GM12878 (cell line): ENCODE measurements around the gene GLRX5. TPM values are rescaled to one million over a fixed set of nuclear protein-coding genes. Genes with fewer than 3 reads are reported as not detected.

Experiments
- ATAC-seq: fragments of 200-7000 bp; cut with Tn5 transposase; 3 replicates; pipeline ENCODE4 v1.9.1; 2020; ENCODE audit warnings: mild to moderate bottlenecking, moderate library complexity
- BruUV-seq: library from RNA; stranded (reverse); fragments of 400-500 nt; replicated peaks from 2 replicates; lab custom pipeline; 2021; lab: Mats Ljungman, UMichigan
- CTCF ChIA-PET: fragments of 300-600 bp; sonication (Branson Sonifier 250); formaldehyde crosslinking; extraction: SDS; loops from one replicate; lab custom pipeline; 2021; ENCODE audit warnings: inconsistent platforms; lab: Yijun Ruan, JAX
- POLR2A ChIA-PET: fragments of 350-600 bp; formaldehyde crosslinking; extraction: SDS; loops from one replicate; lab custom pipeline; 2021; ENCODE audit warnings: inconsistent platforms; lab: Charles Lee
- RAD21 ChIA-PET: fragments of 300-600 bp; sonication (Branson Sonifier 250); formaldehyde crosslinking; loops from one replicate; lab custom pipeline; 2023; ENCODE audit warnings: antibody characterized with exemption; ENCODE audit not compliant: unreplicated experiment; lab: Charles Lee
- SMC1A ChIA-PET: fragments of 300-600 bp; sonication (Branson Sonifier 250); formaldehyde crosslinking; loops from one replicate; lab custom pipeline; 2023; ENCODE audit not compliant: unreplicated experiment, uncharacterized antibody; lab: Charles Lee
- DNase-seq: peaks from one replicate; pipeline ENCODE4 v3.0.0-alpha.2; 2011; ENCODE audit warnings: low read depth, low spot score
- FAIRE-seq: peaks from 3 replicates; lab custom pipeline; 2011; peaks lifted over from hg19 to GRCh38; lab: Jason Lieb, UNC
- H2AFZ ChIP-seq: 2 replicates; pipeline ENCODE4 v1.6.0; 2011; ENCODE audit warnings: low read depth, low read length, control low read depth; ENCODE audit not compliant: control insufficient read depth
- H3K27ac ChIP-seq: 2 replicates; pipeline ENCODE4 v1.5.1; 2011; ENCODE audit warnings: control low read depth; ENCODE audit not compliant: control insufficient read depth, insufficient read depth
- H3K27me3 ChIP-seq, 2 experiments: replicated peaks in 1 of 2; 2 replicates each; pipeline versions ENCODE4 v1.6.0 to v1.6.1; 2011; ENCODE audit warnings: low read length in 1 of 2; ENCODE audit not compliant: control insufficient read depth in 2 of 2, insufficient read depth in 2 of 2
- H3K36me3 ChIP-seq, 2 experiments: 2 replicates each; pipeline ENCODE4 v1.5.1; 2011; ENCODE audit warnings: low read length in 1 of 2; ENCODE audit not compliant: control insufficient read depth in 2 of 2, insufficient read depth in 2 of 2
- H3K4me1 ChIP-seq: 2 replicates; pipeline ENCODE4 v1.6.1; 2011; ENCODE audit warnings: mild to moderate bottlenecking, low read length, moderate library complexity, mixed read lengths; ENCODE audit not compliant: control insufficient read depth, insufficient read depth
- H3K4me2 ChIP-seq: 2 replicates; pipeline ENCODE4 v1.6.0; 2011; ENCODE audit warnings: control low read depth; ENCODE audit not compliant: control insufficient read depth, insufficient read depth
- H3K4me3 ChIP-seq: fragments of 200-600 bp; sonication (generic); 2 replicates; pipeline ENCODE4 v1.5.1; 2016
- H3K79me2 ChIP-seq: 2 replicates; pipeline ENCODE4 v1.6.0; 2011; ENCODE audit warnings: low read length; ENCODE audit not compliant: control insufficient read depth, insufficient read depth
- H3K9ac ChIP-seq: 2 replicates; pipeline ENCODE4 v1.8.0; 2011; ENCODE audit warnings: low read length, control low read depth, mixed read lengths; ENCODE audit not compliant: control insufficient read depth, insufficient read depth
- H3K9me3 ChIP-seq: replicated peaks from 3 replicates; pipeline ENCODE4 v1.5.1; 2011; ENCODE audit warnings: mild to moderate bottlenecking, low read length; ENCODE audit not compliant: control insufficient read depth, insufficient read depth
- H4K20me1 ChIP-seq: 2 replicates; pipeline ENCODE4 v1.6.0; 2011; ENCODE audit not compliant: control insufficient read depth, insufficient read depth
- CBFB ChIP-seq: IDR thresholded peaks from 2 replicates; pipeline ENCODE4 v1.6.1; 2016; ENCODE audit warnings: antibody characterized with exemption, low read depth
- E2F8 ChIP-seq: fragments of 450-650 bp; IDR thresholded peaks from 2 replicates; pipeline ENCODE4 v1.6.1; 2018; ENCODE audit warnings: mild to moderate bottlenecking, low read depth, moderate library complexity; ENCODE audit not compliant: partially characterized antibody
- EED ChIP-seq: sonication (generic); IDR thresholded peaks from 2 replicates; pipeline ENCODE4 v1.6.1; 2016; ENCODE audit warnings: antibody characterized with exemption, low read depth
- ESRRA ChIP-seq: IDR thresholded peaks from 2 replicates; pipeline ENCODE4 v1.6.1; 2012; ENCODE audit warnings: mild to moderate bottlenecking, low read length, improper control_type of control experiment
- FOXM1 ChIP-seq: IDR thresholded peaks from 2 replicates; pipeline ENCODE4 v1.6.1; 2012; ENCODE audit warnings: low read depth, mild to moderate bottlenecking, inconsistent platforms, low read length, moderate library complexity
- GATAD2B ChIP-seq: fragments of 450-650 bp; conservative IDR thresholded peaks from 2 replicates; pipeline ENCODE4 v1.6.1; 2017; ENCODE audit warnings: low read depth, mild to moderate bottlenecking, moderate library complexity
- MEF2B ChIP-seq: fragments of 450-650 bp; IDR thresholded peaks from 2 replicates; pipeline ENCODE4 v1.6.1; 2018; ENCODE audit warnings: mild to moderate bottlenecking, moderate library complexity; ENCODE audit not compliant: partially characterized antibody, poor library complexity, severe bottlenecking
- MLLT1 ChIP-seq: fragments of 450-650 bp; IDR thresholded peaks from 2 replicates; pipeline ENCODE4 v1.6.1; 2016; ENCODE audit warnings: mild to moderate bottlenecking
- PAX5 ChIP-seq: IDR thresholded peaks from 2 replicates; pipeline ENCODE4 v1.6.1; 2011; ENCODE audit warnings: low read depth, low read length, borderline replicate concordance
- PKNOX1 ChIP-seq: fragments of 450-650 bp; IDR thresholded peaks from 2 replicates; pipeline ENCODE4 v1.6.1; 2016; ENCODE audit warnings: mild to moderate bottlenecking
- POU2F2 ChIP-seq: IDR thresholded peaks from 3 replicates; pipeline ENCODE4 v1.6.1; 2011; ENCODE audit warnings: low read depth, mild to moderate bottlenecking, low read length, borderline replicate concordance
- USF2 ChIP-seq: IDR thresholded peaks from 2 replicates; pipeline ENCODE4 v1.6.1; 2011; ENCODE audit warnings: low read depth, low read length, improper control_type of control experiment, borderline replicate concordance
- WGBS: methylation state at CpG from one replicate; pipeline ENCODE4 v1.1.6; 2016; ENCODE audit warnings: low lambda C conversion rate; ENCODE audit not compliant: insufficient replicate concordance, insufficient coverage; ENCODE audit errors: missing lambda C conversion rate; 5-methylcytosine and 5-hydroxymethylcytosine counted together
- in situ Hi-C: fragments of 300-500 bp; cut with MboI; formaldehyde crosslinking; loops from 9 replicates; pipeline ENCODE4 v1.14.3; 2018; ENCODE audit warnings: mixed read lengths
- intact Hi-C: fragments of 100-400 bp; cut with micrococcal nuclease; formaldehyde crosslinking; loops from one replicate; pipeline ENCODE4 v1.14.2; 2022; ENCODE audit not compliant: unreplicated experiment
- polyA plus RNA-seq, 11 experiments: library from polyadenylated mRNA; depleted of rRNA in 4 of 11; unstranded in 6 of 11; stranded (reverse) in 5 of 11; fragments of >200 nt; fragmentation: Nextera tagmentation in 4 of 11; fragmentation: Illumina TruSeq in 1 of 11; extraction: Ambion mirVana in 4 of 11; extraction: Trizol in 1 of 11; gene quantifications; 1 replicate in 1 of 11; 2 replicates in 10 of 11; pipeline versions ENCODE4 v1.2.1 to v1.2.3, GENCODE V29; 2011 to 2016; ENCODE audit warnings: inconsistent platforms in 2 of 11, missing spikeins in 2 of 11, low read depth in 1 of 11
- total RNA-seq, 4 experiments: library from RNA; depleted of rRNA in 3 of 4; stranded (reverse); fragments of >200 nt in 3 of 4; fragmentation: Illumina TruSeq in 1 of 4; extraction: Trizol in 1 of 4; gene quantifications; 2 replicates each; pipeline versions ENCODE4 v1.2.1 to v1.2.3, GENCODE V29; 2013 to 2021

GLRX5 gene
- total and polyA plus RNA-seq, 10 of the 15 experiments (the other 5 are each of a cell fraction or from before 2014, with no cell fraction given), result 12.8 to 139 (median 55.4) TPM

GRCh38 chr14:95504135-95505029 lies 30.5 kb upstream of the GLRX5 start (continued):
- TF ChIP-seq FOXM1 (no peak; the same call in 1 of the 2 replicates), PAX5 (peak; percentile 29; the same call in 1 of the 2 replicates), POU2F2 (peak; percentile 94), EED (peak; percentile 84), GATAD2B (0 out of 2 replicates have a peak, but pooled peaks have one; percentile 45), CBFB (no peak; the same call in 1 of the 2 replicates)

DNA sequence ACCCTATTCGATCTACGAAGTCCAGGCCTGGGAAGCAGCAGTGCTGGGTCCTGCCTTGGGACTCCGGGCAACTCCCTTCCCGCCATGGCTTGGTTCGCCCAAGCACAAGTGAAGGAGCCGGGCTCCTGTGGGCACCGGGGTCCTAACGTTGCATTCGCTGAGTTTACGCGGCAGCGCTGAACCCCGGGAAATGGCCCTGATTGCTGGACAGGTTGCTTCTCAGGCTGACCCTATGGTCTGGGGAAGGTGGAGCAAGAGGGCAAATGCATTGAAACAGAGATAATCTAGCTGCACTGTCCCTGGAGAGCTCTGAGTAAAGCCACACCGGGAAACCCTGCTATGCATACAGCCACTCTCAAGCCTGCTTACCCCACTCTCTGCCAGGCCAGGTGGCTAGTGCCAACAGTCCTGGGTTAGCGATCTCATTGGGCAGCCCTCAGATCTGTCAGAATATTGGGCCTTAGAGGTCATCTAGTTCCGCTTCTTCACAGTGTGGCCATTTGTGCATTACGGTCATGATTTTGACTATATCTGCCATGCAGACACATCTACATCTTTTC lies 29.7 kb upstream of the GLRX5 start:
- TF ChIP-seq MLLT1 (peak; percentile 86), PKNOX1 (0 out of 2 replicates have a peak, but pooled peaks have one; percentile 34), MEF2B (peak; percentile 32), E2F8 (no peak), CBFB (no peak), USF2 (no peak), ESRRA (no peak)
- TF ChIP-seq, all 136 proteins: peak for 3
- ChIA-PET RAD21 (interaction anchor here (0.8 to 5.9 kb wide), 7 partner anchors 9 to 59 kb away, joined by 3 to 78 read pairs (median 4); partner anchors contain the start of gene SYNE3), SMC1A (interaction anchor here (1.1 to 12.0 kb wide), 7 partner anchors 9 to 217 kb away, joined by 3 to 107 read pairs (median 12); partner anchors contain the start of gene SYNE3), CTCF (interaction anchor here (1.1 to 7.5 kb wide), 8 partner anchors 10 to 63 kb away, joined by 3 to 55 read pairs (median 14); partner anchors contain the start of gene SYNE3), POLR2A (interaction anchor here (2.7 to 17.4 kb wide), 3 partner anchors 10 to 25 kb away, joined by 9 to 276 read pairs (median 58); partner anchors contain the start of gene SYNE3)
- H2AFZ ChIP-seq, result no peak overlapping the region
- BruUV-seq, result no TSS peak
- DNase-seq, result no peak
- no peaks in the 10 kb centered on the region for H3K9me3 ChIP-seq
- peak overlapping the region; percentile 36 for H3K9ac ChIP-seq
- H3K4me1 ChIP-seq, result peaks cover 72% of the 10 kb centered on the region
- no peak for FAIRE-seq
- H3K36me3 ChIP-seq, result peaks cover 14 to 17% of the 10 kb centered on the region in 2 experiments; a peak in 3 of 4 replicates
- ATAC-seq, result peak; percentile 44
- H3K27me3 ChIP-seq, result no peaks in the 10 kb centered on the region
- H4K20me1 ChIP-seq, result no peaks in the 10 kb centered on the region
- in situ Hi-C loops, result no loop called here
- H3K4me3 ChIP-seq, result peak overlapping the region; percentile 8; the same call in 1 of the 2 replicates
- WGBS, result 49% methylated on average over 17 of the region's 17 CpGs
- intact Hi-C loops, result loop anchor here (10.0 kb wide), 2 partner anchors 180 to 350 kb away; partner anchors contain the start of gene DICER1
- peaks cover 93% of the 10 kb centered on the region for H3K79me2 ChIP-seq
- H3K4me2 ChIP-seq, result peak overlapping the region; percentile 77
- peak overlapping the region; percentile 92 for H3K27ac ChIP-seq
